ENCODE results near the gene VAV3.

Gene VAV3

GRCh38 chr1:107532318-107532717, 432.7 kb downstream of the VAV3 start:
- DNase-seq (ENCODE audit: low spot score) = no peak

DNA sequence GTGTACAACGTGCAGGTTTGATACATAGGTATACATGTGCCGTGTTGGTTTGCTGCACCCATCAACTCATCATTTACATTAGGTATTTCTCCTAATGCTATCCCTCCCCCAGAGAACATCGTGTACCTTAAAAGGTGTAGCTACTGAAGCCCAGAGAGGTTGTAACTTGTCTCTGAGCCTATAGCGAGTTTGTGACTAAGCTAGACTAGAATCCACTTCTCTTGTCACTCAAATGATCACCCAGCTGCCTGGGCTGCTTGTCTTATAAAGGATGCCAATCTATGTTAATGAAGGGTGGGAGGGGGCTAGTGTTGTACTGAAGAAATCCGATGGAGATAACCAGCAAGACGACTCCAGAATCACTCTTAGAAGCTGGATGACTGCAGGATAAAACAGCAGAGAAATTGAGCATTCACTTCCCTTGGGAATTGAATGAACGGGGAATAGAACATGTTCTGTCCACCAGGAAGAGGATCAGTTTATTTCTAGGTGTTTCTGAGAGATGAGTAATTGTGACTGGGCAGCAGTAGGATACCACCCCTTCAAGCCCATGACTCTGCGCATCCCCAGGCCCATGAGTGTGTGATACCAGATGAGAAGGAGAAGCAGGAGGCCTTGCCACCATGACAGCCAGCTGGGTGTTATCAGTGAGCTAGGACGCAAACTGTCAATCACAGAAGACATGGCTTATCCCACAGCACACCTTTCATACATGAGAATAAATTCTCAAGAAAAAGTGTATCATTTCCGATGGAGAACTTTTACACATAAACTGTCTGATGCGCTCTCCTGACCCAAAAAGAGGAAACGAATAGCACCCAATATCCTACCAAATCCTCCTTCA, 433.7 kb downstream of the VAV3 start:
- no peak for DNase-seq (ENCODE audit: low spot score)

- no peak for DNase-seq (ENCODE audit: low spot score)
Measured at GRCh38 chr1:107530543-107530942, 434.4 kb downstream of the VAV3 start.

- DNase-seq (ENCODE audit: low spot score) = peak; percentile 16
Measured at GRCh38 chr1:107529511-107530149, 435.4 kb downstream of the VAV3 start.

DNA sequence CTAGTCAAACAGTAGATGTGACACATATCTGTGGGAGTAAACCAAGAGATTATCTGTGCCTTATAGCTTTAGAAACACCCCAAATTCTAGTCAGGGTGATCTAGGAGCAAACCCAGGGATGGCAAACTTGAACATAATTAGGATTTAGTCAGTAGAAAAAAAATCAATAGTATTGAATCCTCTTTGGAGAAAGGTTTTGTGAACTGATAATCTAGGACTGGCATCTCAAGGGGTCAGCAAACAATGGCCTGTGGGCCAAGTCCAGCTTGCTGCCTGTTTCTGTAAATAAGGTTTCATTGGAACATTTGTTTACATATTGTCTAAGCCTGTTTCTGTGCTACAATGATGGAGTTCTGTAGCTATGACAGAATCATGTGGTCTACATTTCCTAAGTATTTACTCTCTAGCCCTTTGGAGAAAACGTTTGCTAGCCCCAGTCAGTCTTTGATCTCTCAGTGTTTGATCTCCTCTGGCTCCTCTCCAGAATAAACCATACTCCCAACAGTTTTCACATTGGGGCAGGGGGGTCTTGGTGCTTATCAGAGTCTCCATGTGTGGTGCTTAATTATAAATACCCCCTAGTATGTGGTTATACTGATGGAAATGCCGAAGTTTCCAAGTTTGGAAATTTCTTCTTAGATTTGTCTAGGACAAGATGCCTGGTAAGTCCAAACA, 438.3 kb downstream of the VAV3 start:
- no peak for DNase-seq (ENCODE audit: low spot score)

GRCh38 chr1:107525961-107526360, 439.0 kb downstream of the VAV3 start:
- no peak for DNase-seq (ENCODE audit: low spot score)

DNA sequence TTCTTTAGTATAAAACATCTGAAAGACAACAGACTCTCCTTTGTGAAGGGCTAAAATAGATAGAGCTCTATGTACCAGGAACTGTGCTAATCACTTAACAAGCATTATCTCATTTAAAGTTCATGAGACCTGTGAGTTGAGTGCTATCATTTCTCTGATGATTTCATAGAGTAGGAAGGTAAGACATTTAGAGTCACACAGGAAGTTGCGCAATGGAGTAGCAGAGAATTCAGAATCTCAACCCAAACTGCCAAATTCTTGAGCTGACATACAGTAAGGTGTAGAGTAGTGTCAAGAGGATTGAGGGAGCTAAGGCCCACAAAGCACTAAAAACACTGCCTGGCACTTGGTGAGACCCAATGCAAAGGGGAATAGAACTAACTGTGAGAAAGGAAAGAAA, 439.8 kb downstream of the VAV3 start:
- DNase-seq (ENCODE audit: low spot score) = no peak

- DNase-seq (ENCODE audit: low spot score) = no peak
Measured at GRCh38 chr1:107524301-107524700, 440.7 kb downstream of the VAV3 start.

DNA sequence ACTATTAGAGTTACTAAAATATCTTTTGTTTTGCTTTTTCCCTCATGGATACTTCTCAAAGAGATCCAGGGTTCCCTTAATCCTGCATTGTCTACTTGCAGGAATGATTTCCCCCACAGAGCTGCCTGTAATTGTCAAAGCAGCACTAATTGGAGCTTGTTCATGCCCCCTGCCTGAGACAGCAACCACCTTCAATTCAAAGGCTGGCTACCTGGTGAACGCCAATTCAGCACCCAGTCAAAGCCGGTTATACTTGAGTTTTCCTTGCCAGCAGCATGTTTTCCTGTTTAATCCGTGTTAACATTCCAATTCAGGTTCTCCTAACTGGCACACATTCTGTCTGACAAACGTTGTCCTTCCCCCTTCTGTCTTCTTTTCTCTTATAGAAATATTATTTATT, 441.2 kb downstream of the VAV3 start:
- DNase-seq (ENCODE audit: low spot score) = no peak

DNA sequence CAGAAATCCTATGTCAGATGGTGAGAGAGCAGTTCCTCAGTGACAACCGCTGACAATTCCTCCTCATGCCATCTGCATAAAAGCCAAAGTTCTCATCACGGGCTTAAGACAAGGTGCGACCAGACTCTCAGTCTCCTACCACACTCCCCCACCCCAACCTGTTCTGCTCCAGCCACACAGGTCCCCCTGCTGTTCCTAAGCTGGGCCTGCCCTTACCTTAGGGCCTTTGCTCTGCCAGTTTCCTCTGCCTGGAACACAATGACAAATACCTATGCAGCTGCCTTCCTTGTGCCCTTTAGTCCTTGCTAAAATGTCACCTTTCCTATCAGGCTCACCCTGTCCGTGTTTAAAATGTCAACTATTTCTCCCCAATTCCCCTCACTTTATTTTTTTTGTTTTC, 441.9 kb downstream of the VAV3 start:
- DNase-seq (ENCODE audit: low spot score) = no peak
